Naive thymus-derived CD8-positive, alpha-beta T cell (primary cell): ENCODE results near the gene ANKRD23. TPM values are rescaled to one million over a fixed set of nuclear protein-coding genes. Genes with fewer than 3 reads are reported as not detected.

Experiments
- ATAC-seq, 2 donors: fragments of 150-1000 bp; cut with Tn5 transposase in 1 of 2; sonication (Bioruptor Pico), chemical (Tn5 transposase) in 1 of 2; 1 replicate in 1 of 2; 2 replicates in 1 of 2; pipeline ENCODE4 v1.10.0; 2021; ENCODE audit warnings: mild to moderate bottlenecking in 2 of 2, moderate library complexity in 2 of 2
- POLR2A ChIA-PET: fragments of 350-600 bp; sonication (Branson Sonifier 250); formaldehyde crosslinking; loops from one replicate; lab custom pipeline; 2021; ENCODE audit warnings: antibody characterized with exemption; lab: Charles Lee
- DNase-seq, 10 donors: peaks; one replicate each; pipeline versions ENCODE4 v3.0.0 to v3.0.0-alpha.2; 2020 to 2022
- H3K27ac Mint-ChIP-seq, 10 donors: one replicate each; pipeline ENCODE4 v1.8.0; 2020 to 2022; ENCODE audit warnings: mild to moderate bottlenecking in 10 of 10, mixed read lengths in 10 of 10, moderate library complexity in 4 of 10, inconsistent platforms in 1 of 10
- H3K27me3 Mint-ChIP-seq, 5 donors: one replicate each; pipeline ENCODE4 v1.8.0; 2021 to 2022; ENCODE audit warnings: mixed read lengths in 5 of 5
- H3K36me3 Mint-ChIP-seq, 3 donors: one replicate each; pipeline ENCODE4 v1.8.0; 2020 to 2022; ENCODE audit warnings: mixed read lengths in 3 of 3, mild to moderate bottlenecking in 2 of 3, inconsistent platforms in 1 of 3
- H3K4me1 Mint-ChIP-seq, 4 donors: one replicate each; pipeline ENCODE4 v1.8.0; 2021 to 2022; ENCODE audit warnings: mixed read lengths in 4 of 4
- H3K4me3 Mint-ChIP-seq, 10 donors: one replicate each; pipeline ENCODE4 v1.8.0; 2020 to 2022; ENCODE audit warnings: mild to moderate bottlenecking in 10 of 10, mixed read lengths in 10 of 10, moderate library complexity in 6 of 10, inconsistent platforms in 1 of 10
- H3K9me3 Mint-ChIP-seq, 9 donors: one replicate each; pipeline ENCODE4 v1.8.0; 2020 to 2022; ENCODE audit warnings: mixed read lengths in 9 of 9, mild to moderate bottlenecking in 3 of 9, inconsistent platforms in 1 of 9, moderate library complexity in 1 of 9
- polyA plus RNA-seq, 3 donors: library from polyadenylated mRNA; unstranded; fragments of 300-500 nt; fragmentation: Illumina TruSeq; gene quantifications; one replicate each; pipeline ENCODE4 v1.2.3, GENCODE V29; 2021
- total RNA-seq, 8 experiments: library from RNA in 2 of 8; stranded (reverse) in 2 of 8; gene quantifications; one replicate each; pipeline ENCODE4 v1.2.3 and lab custom pipeline; 2021 to 2026

The ANKRD23 gene
- total and polyA plus RNA-seq, 5 experiments from 2014 or later: 0.15 to 16.2 (median 0.57) TPM

DNA sequence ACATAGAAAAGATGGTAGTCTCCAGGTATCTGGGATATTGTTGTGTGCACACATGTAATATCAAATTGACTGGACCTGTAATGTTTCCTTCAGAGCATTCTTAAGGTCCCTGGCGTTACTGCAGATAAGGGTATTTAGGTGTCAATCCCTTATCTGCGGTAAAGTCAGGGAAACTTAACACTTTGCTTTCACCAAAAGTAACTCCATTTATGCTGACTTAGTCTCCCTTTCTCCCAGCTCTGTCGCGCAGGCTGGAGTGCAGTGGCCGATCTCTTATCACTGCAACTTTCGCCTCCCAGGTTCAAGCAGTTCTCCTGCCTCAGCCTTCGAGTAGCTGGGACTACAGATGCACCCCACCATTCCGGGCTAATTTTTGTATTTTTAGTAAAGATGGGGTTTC is 25.9 kb downstream of the ANKRD23 start:
- peak in 1 of 10 donors; percentile 15 for DNase-seq

DNA sequence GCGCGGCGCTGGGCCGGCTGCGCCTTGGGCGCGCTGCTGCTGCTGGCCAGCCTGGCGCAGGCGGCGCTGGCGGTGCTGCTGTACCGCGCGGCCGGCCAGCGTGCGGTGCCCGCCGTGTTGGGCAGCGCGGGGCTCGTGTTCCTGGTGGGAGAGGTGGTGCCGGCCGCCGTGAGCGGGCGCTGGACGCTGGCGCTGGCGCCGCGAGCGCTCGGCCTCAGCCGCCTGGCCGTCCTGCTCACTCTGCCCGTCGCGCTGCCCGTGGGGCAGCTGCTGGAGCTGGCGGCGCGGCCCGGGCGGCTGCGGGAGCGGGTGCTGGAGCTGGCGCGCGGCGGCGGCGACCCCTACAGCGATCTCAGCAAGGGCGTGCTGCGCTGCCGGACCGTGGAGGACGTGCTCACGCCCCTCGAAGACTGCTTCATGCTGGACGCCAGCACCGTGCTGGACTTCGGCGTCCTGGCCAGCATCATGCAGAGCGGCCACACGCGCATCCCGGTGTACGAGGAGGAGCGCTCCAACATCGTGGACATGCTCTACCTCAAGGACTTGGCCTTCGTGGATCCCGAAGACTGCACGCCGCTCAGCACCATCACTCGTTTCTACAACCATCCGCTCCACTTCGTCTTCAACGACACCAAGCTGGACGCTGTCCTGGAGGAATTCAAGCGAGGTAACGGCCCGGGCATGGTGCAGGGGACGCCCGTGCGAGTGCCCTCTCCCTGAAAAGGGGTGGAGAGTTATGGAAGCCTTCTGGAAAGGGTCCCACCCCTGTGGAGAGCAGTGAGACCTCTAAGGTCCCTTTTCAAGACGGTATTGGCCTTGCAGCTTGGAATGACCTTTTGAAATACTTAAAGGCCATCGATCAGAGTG is 26.8 kb downstream of the ANKRD23 start:
- Mint-ChIP-seq H3K27me3 (no peaks in the 10 kb centered on the region), H3K9me3 (no peaks in the 10 kb centered on the region), H3K27ac (peak overlapping the region in 9 of 10 donors; percentile 32 to 85 (median 53)), H3K4me1 (peaks cover 37 to 61% (median 59%) of the 10 kb centered on the region in 4 donors), H3K4me3 (peak overlapping the region; percentile 78 to 89 (median 87)), H3K36me3 (peaks cover 0 to 26% (median 0%) of the 10 kb centered on the region in 3 donors)
- POLR2A ChIA-PET: interaction anchor here (0.7 to 4.8 kb wide), 17 partner anchors 10 to 296 kb away, joined by 3 to 32 read pairs (median 5); partner anchors contain the start of genes ANKRD36, ANKRD39, ARID5A and CNNM4
- DNase-seq (peak in 2 of 10 donors; percentile 18), ATAC-seq (no peak)

More for the DNA sequence above, 25.9 kb downstream of the ANKRD23 start:
- Mint-ChIP-seq H3K36me3 (peaks cover 0 to 29% (median 0%) of the 10 kb centered on the region in 3 donors), H3K27me3 (no peaks in the 10 kb centered on the region), H3K4me3 (peak overlapping the region; percentile 78 to 89 (median 87)), H3K27ac (peak overlapping the region; percentile 32 to 85 (median 51)), H3K9me3 (no peaks in the 10 kb centered on the region), H3K4me1 (peaks cover 32 to 60% (median 56%) of the 10 kb centered on the region in 4 donors)
- POLR2A ChIA-PET: interaction anchor here (0.7 to 4.8 kb wide), 6 partner anchors 11 to 281 kb away, joined by 3 to 32 read pairs (median 4); partner anchors contain the start of gene ARID5A
- ATAC-seq: no peak

DNA sequence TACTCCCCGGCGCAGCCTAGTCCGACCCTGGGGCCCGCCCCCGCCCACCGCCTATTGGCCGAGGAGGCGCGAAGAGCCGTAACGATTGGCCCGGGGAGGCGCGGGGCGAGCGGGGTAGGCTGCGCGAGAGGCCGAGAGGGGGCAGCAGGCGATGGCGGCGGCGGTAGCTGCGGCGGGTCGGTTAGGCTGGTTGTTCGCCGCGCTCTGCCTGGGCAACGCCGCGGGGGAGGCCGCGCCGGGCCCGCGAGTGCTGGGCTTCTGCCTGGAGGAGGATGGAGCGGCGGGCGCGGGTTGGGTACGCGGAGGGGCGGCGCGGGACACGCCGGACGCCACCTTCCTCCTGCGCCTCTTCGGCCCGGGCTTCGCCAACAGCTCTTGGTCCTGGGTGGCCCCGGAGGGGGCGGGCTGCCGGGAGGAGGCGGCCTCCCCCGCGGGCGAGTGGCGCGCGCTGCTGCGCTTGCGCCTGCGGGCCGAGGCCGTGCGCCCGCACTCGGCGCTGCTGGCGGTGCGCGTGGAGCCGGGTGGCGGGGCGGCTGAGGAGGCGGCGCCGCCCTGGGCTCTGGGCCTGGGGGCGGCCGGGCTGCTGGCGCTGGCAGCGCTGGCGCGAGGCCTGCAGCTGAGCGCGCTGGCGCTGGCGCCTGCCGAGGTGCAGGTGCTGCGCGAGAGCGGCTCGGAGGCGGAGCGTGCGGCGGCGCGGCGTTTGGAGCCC is 27.5 kb downstream of the ANKRD23 start, which contains the start of gene CNNM3:
Gene CNNM3, plus strand, starts transcription at position 142 of the 709 bp plus-strand sequence. Its CDS starts 10 bp downstream, at position 152.
- DNase-seq (peak; percentile 88 to 96 (median 94)), ATAC-seq (peak; percentile 90 to 93)
- Mint-ChIP-seq H3K36me3 (peaks cover 0 to 24% (median 0%) of the 10 kb centered on the region in 3 donors), H3K27me3 (no peaks in the 10 kb centered on the region), H3K4me3 (peak within 1 kb of the TSS; percentile 84 to 98 (median 89)), H3K4me1 (peaks cover 36 to 58% (median 56%) of the 10 kb centered on the region in 4 donors), H3K9me3 (no peaks in the 10 kb centered on the region), H3K27ac (peak within 1 kb of the TSS in 9 of 10 donors; percentile 78 to 94 (median 85))
- POLR2A ChIA-PET: interaction anchor here (0.7 to 4.8 kb wide), 17 partner anchors 10 to 297 kb away, joined by 3 to 32 read pairs (median 6); partner anchors contain the start of genes ANKRD36, ANKRD39, ARID5A and CNNM4

- peak in 3 of 10 donors; percentile 9 to 69 (median 24) for DNase-seq
- ATAC-seq: peak; percentile 8 to 15
- H3K9me3 Mint-ChIP-seq: no peaks in the 10 kb centered on the region
- H3K36me3 Mint-ChIP-seq: peaks cover 0 to 20% (median 0%) of the 10 kb centered on the region in 3 donors
- H3K27ac Mint-ChIP-seq: peak overlapping the region in 9 of 10 donors; percentile 78 to 94 (median 85)
- peak overlapping the region; percentile 84 to 98 (median 88) for H3K4me3 Mint-ChIP-seq
- POLR2A ChIA-PET: interaction anchor here (0.7 to 4.8 kb wide), 15 partner anchors 9 to 329 kb away, joined by 3 to 32 read pairs (median 7); partner anchors contain the start of genes ANKRD36, ANKRD39, ARID5A and CNNM4
- peaks cover 32 to 50% (median 49%) of the 10 kb centered on the region in 4 donors for H3K4me1 Mint-ChIP-seq
- no peaks in the 10 kb centered on the region for H3K27me3 Mint-ChIP-seq
These were observed 28.3 kb downstream of the ANKRD23 start for GRCh38 chr2:96815326-96816126.

GRCh38 chr2:96813656-96814055 is 30.2 kb downstream of the ANKRD23 start:
- Mint-ChIP-seq H3K36me3 (peaks cover 0 to 12% (median 0%) of the 10 kb centered on the region in 3 donors), H3K9me3 (no peaks in the 10 kb centered on the region), H3K4me3 (no peak overlapping the region), H3K27ac (no peak overlapping the region), H3K27me3 (no peaks in the 10 kb centered on the region), H3K4me1 (peaks cover 16 to 31% (median 30%) of the 10 kb centered on the region in 4 donors)
- POLR2A ChIA-PET: interaction anchor here (1.3 kb wide), 1 partner anchor 44 kb away, joined by 4 read pairs; no protein-coding TSS in a partner anchor
- DNase-seq: no peak
- no peak for ATAC-seq

DNA sequence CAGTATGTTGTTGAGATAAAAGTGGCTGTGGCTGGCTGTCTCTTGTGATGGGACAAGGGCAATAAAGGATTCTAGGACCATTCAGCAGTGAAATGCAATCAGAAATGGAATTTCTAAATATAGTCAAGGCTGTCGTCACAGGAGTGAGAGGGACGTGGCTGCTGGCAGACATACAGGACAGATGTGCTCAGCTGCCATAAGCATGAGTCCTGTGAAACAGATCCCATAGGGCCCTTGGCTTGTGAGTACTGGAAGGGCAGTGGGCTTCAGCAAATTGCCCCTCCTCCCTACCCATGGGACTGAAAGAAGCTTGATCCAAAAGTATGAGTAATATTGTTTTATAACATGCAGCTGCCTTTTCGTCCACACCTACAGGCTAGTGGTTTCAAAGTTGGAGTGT is 31.9 kb downstream of the ANKRD23 start:
- H3K4me3 Mint-ChIP-seq: no peak overlapping the region
- POLR2A ChIA-PET: no interaction called here
- H3K27ac Mint-ChIP-seq: peak overlapping the region in 4 of 10 donors; percentile 35 to 61 (median 41)
- ATAC-seq (no peak), DNase-seq (no peak)
- peaks cover 10 to 29% (median 21%) of the 10 kb centered on the region in 4 donors for H3K4me1 Mint-ChIP-seq
- H3K9me3 Mint-ChIP-seq: no peaks in the 10 kb centered on the region
- peaks cover 0 to 8% (median 0%) of the 10 kb centered on the region in 3 donors for H3K36me3 Mint-ChIP-seq
- H3K27me3 Mint-ChIP-seq: no peaks in the 10 kb centered on the region

- no peak overlapping the region for H3K4me3 Mint-ChIP-seq
These were observed 33.0 kb downstream of the ANKRD23 start for GRCh38 chr2:96810783-96811192.

GRCh38 chr2:96809951-96810782 is 33.7 kb downstream of the ANKRD23 start:
- H3K4me1 Mint-ChIP-seq: peaks cover 10 to 35% (median 24%) of the 10 kb centered on the region in 4 donors
- POLR2A ChIA-PET: no interaction called here
- H3K27me3 Mint-ChIP-seq: no peaks in the 10 kb centered on the region
- no peaks in the 10 kb centered on the region for H3K9me3 Mint-ChIP-seq
- H3K27ac Mint-ChIP-seq: peak overlapping the region in 8 of 10 donors; percentile 3 to 79 (median 26)
- DNase-seq (peak in 1 of 10 donors; percentile 32), ATAC-seq (no peak)
- peaks cover 0 to 8% (median 0%) of the 10 kb centered on the region in 3 donors for H3K36me3 Mint-ChIP-seq
- no peak overlapping the region for H3K4me3 Mint-ChIP-seq

More at GRCh38 chr2:96810783-96811192, 33.0 kb downstream of the ANKRD23 start:
- DNase-seq: no peak
- no peaks in the 10 kb centered on the region for H3K27me3 Mint-ChIP-seq
- peak overlapping the region in 4 of 10 donors; percentile 8 to 61 (median 33) for H3K27ac Mint-ChIP-seq
- H3K4me1 Mint-ChIP-seq: peaks cover 13 to 38% (median 29%) of the 10 kb centered on the region in 4 donors
- H3K36me3 Mint-ChIP-seq: peaks cover 0 to 8% (median 0%) of the 10 kb centered on the region in 3 donors
- H3K9me3 Mint-ChIP-seq: no peaks in the 10 kb centered on the region
- POLR2A ChIA-PET: no interaction called here
- ATAC-seq: no peak

- H3K36me3 Mint-ChIP-seq: peaks cover 0 to 8% (median 0%) of the 10 kb centered on the region in 3 donors
- H3K4me3 Mint-ChIP-seq: no peak overlapping the region
- POLR2A ChIA-PET: no interaction called here
- H3K27me3 Mint-ChIP-seq: no peaks in the 10 kb centered on the region
- DNase-seq: peak in 1 of 10 donors; percentile 52
- peaks cover 9 to 33% (median 21%) of the 10 kb centered on the region in 4 donors for H3K4me1 Mint-ChIP-seq
- ATAC-seq: no peak
- H3K27ac Mint-ChIP-seq: peak overlapping the region in 6 of 10 donors; percentile 21 to 85 (median 40)
- H3K9me3 Mint-ChIP-seq: no peaks in the 10 kb centered on the region
These were observed 34.5 kb downstream of the ANKRD23 start for GRCh38 chr2:96809216-96809882.
